Smooth muscle cell (in vitro differentiated cells): Measurements from ENCODE around the gene ATXN10. TPM values are rescaled to one million over a fixed set of nuclear protein-coding genes. Genes with fewer than 3 reads are reported as not detected.

Experiments used
- DNase-seq: peaks from one replicate; lab custom pipeline; 2025; ENCODE audit not compliant: unreplicated experiment; lab: John Stamatoyannopoulos, UW
- H2AFZ ChIP-seq: fragments of 200-600 bp; sonication (generic); 2 replicates; pipeline ENCODE4 v1.6.0; 2016; ENCODE audit warnings: antibody characterized with exemption, low read depth, mild to moderate bottlenecking
- H3F3A ChIP-seq: fragments of 200-600 bp; sonication (generic); 2 replicates; pipeline ENCODE4 v1.6.0; 2017; ENCODE audit warnings: antibody characterized with exemption, low read depth
- H3K27ac ChIP-seq: fragments of 200-600 bp; sonication (generic); 2 replicates; pipeline ENCODE4 v1.5.1; 2016; ENCODE audit warnings: low read depth, mild to moderate bottlenecking
- H3K27me3 ChIP-seq: fragments of 200-600 bp; sonication (generic); 2 replicates; pipeline ENCODE4 v1.6.1; 2016; ENCODE audit warnings: low read depth, mild to moderate bottlenecking
- H3K36me3 ChIP-seq: fragments of 200-600 bp; sonication (generic); 2 replicates; pipeline ENCODE4 v1.5.1; 2016; ENCODE audit warnings: low read depth
- H3K4me1 ChIP-seq: fragments of 200-600 bp; sonication (generic); 2 replicates; pipeline ENCODE4 v1.5.1; 2016; ENCODE audit warnings: low read depth
- H3K4me2 ChIP-seq: fragments of 200-600 bp; sonication (generic); 2 replicates; pipeline ENCODE4 v1.6.0; 2016; ENCODE audit warnings: mild to moderate bottlenecking
- H3K4me3 ChIP-seq: fragments of 200-600 bp; sonication (generic); 2 replicates; pipeline ENCODE4 v1.5.1; 2016; ENCODE audit warnings: mild to moderate bottlenecking
- H3K79me2 ChIP-seq: fragments of 200-600 bp; sonication (generic); 2 replicates; pipeline ENCODE4 v1.6.0; 2016; ENCODE audit warnings: low read depth, mild to moderate bottlenecking
- H3K9ac ChIP-seq: fragments of 200-600 bp; sonication (generic); 2 replicates; pipeline ENCODE4 v1.6.0; 2016; ENCODE audit warnings: low read depth
- H3K9me3 ChIP-seq: fragments of 200-600 bp; sonication (generic); replicated peaks from 2 replicates; pipeline ENCODE4 v1.5.1; 2016; ENCODE audit warnings: low read depth
- H4K20me1 ChIP-seq: fragments of 200-600 bp; sonication (generic); 2 replicates; pipeline ENCODE4 v1.6.0; 2016; ENCODE audit warnings: low read depth
- WGBS: methylation state at CpG from one replicate; pipeline ENCODE4 v1.1.7; 2016; ENCODE audit warnings: low lambda C conversion rate; 5-methylcytosine and 5-hydroxymethylcytosine counted together
- polyA plus RNA-seq: library from polyadenylated mRNA; unstranded; fragments of >200 nt; fragmentation: Nextera tagmentation; extraction: Ambion mirVana; gene quantifications from 2 replicates; pipeline ENCODE4 v1.2.1, GENCODE V29; 2016
- total RNA-seq: library from RNA; depleted of rRNA; stranded (reverse); fragments of >200 nt; gene quantifications from 2 replicates; pipeline ENCODE4 v1.2.3, GENCODE V29; 2014
- TF ChIP-seq, protein P1 (sequence below): fragments of 200-600 bp; sonication (generic); IDR thresholded peaks from 2 replicates; pipeline ENCODE4 v1.5.1; 2017; ENCODE audit warnings: borderline replicate concordance, mild to moderate bottlenecking, antibody characterized with exemption; ENCODE audit not compliant: insufficient read depth, poor library complexity, severe bottlenecking

Gene ATXN10
- total and polyA plus RNA-seq, 2 experiments from 2014 or later, result 117 to 131 TPM

DNA sequence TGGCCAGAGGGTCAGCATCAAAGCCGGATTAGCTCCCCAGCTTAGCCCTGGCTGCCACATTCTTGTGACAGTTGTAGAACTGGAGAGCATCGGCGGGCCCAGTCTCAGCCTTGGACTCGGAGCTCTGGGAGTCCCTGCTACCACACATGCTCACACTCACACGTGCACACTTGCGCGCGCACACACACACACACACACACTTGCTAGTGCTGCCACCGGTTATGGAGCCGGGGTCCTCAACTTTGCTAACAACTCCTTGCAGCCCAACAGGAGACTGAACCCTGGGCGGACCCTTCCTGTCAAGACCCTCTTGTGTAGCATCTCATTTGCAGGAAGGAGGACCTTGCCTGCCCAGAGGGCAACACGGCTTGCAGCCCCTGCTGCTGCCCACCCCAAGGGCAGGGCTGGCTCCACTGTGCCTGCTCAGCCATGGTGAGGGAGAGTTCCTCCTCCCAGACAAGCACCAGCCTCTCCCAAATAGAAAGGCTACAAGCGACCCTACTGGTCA lies 197.8 kb downstream of the ATXN10 start:
- no peaks in the 10 kb centered on the region for H3F3A ChIP-seq
- H3K27ac ChIP-seq, result no peak overlapping the region
- no peak overlapping the region for H3K4me2 ChIP-seq
- TF ChIP-seq, protein P1, sequence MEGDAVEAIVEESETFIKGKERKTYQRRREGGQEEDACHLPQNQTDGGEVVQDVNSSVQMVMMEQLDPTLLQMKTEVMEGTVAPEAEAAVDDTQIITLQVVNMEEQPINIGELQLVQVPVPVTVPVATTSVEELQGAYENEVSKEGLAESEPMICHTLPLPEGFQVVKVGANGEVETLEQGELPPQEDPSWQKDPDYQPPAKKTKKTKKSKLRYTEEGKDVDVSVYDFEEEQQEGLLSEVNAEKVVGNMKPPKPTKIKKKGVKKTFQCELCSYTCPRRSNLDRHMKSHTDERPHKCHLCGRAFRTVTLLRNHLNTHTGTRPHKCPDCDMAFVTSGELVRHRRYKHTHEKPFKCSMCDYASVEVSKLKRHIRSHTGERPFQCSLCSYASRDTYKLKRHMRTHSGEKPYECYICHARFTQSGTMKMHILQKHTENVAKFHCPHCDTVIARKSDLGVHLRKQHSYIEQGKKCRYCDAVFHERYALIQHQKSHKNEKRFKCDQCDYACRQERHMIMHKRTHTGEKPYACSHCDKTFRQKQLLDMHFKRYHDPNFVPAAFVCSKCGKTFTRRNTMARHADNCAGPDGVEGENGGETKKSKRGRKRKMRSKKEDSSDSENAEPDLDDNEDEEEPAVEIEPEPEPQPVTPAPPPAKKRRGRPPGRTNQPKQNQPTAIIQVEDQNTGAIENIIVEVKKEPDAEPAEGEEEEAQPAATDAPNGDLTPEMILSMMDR, result no peak
- H3K36me3 ChIP-seq, result no peaks in the 10 kb centered on the region
- H4K20me1 ChIP-seq, result peaks cover 25% of the 10 kb centered on the region
- H2AFZ ChIP-seq, result no peak overlapping the region
- H3K9ac ChIP-seq, result no peak overlapping the region
- DNase-seq, result no peak
- no peak overlapping the region for H3K4me3 ChIP-seq
- 83% methylated on average over 13 of the region's 13 CpGs for WGBS
- H3K4me1 ChIP-seq, result peaks cover 15% of the 10 kb centered on the region
- peaks cover 59% of the 10 kb centered on the region for H3K27me3 ChIP-seq
- no peaks in the 10 kb centered on the region for H3K9me3 ChIP-seq
- H3K79me2 ChIP-seq, result no peaks in the 10 kb centered on the region

DNA sequence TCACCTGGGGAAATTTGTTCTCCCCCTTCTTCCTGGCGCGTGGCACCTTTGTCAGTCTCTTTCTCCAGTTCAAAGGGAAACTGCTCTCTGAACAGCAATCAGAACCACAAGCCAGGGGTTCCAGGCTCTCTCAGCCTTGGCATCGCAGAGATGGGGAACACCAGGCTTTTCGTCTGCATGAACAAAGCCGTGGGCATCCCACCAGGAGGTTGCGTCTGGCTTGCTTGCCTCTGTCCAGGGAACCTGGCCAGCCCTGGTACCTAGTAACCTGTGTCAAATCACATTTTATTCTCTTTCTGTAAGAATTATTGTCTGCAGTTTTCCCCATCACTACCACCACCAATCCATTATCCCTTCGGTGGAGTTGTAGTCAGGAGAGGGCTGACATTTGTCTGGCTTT lies 198.4 kb downstream of the ATXN10 start:
- no peak for DNase-seq
- H3K4me1 ChIP-seq, result peaks cover 15% of the 10 kb centered on the region
- peaks cover 21% of the 10 kb centered on the region for H4K20me1 ChIP-seq
- H3K4me3 ChIP-seq, result no peak overlapping the region
- no peak overlapping the region for H3K27ac ChIP-seq
- no peak overlapping the region for H3K9ac ChIP-seq
- H3K36me3 ChIP-seq, result no peaks in the 10 kb centered on the region
- no peak overlapping the region for H3K4me2 ChIP-seq
- H2AFZ ChIP-seq, result no peak overlapping the region
- H3F3A ChIP-seq, result no peaks in the 10 kb centered on the region
- peaks cover 59% of the 10 kb centered on the region for H3K27me3 ChIP-seq
- TF ChIP-seq, protein P1, result no peak
- no peaks in the 10 kb centered on the region for H3K79me2 ChIP-seq
- no peaks in the 10 kb centered on the region for H3K9me3 ChIP-seq
- 95% methylated on average over 7 of the region's 7 CpGs for WGBS

DNA sequence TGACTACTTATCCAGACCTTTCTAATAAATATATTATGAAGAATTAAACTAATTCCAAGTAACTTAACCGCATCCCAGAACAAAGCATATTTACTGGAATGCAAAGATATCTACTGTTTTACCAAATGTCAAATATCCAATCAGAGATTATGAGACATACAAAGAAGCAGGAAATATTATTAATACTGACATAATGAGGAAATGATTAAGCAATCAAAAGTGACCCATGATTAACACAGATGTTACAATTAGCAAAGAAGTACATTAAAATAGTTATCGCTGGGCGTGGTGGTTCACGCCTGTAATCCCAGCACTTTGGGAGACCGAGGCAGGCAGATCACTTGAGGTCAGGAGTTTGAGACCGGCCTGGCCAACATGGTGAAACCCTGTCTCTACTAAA lies 200.1 kb downstream of the ATXN10 start:
- Histone ChIP-seq H3K36me3 (no peaks in the 10 kb centered on the region), H3K27me3 (peaks cover 42% of the 10 kb centered on the region), H3K4me3 (no peak overlapping the region), H3K9ac (no peak overlapping the region), H3K27ac (no peak overlapping the region), H3K79me2 (no peaks in the 10 kb centered on the region), H2AFZ (no peak overlapping the region), H3F3A (no peaks in the 10 kb centered on the region), H4K20me1 (peaks cover 7% of the 10 kb centered on the region), H3K4me2 (no peak overlapping the region), H3K9me3 (no peaks in the 10 kb centered on the region), H3K4me1 (peaks cover 12% of the 10 kb centered on the region)
- WGBS, result 95% methylated on average over 6 of the region's 6 CpGs
- TF ChIP-seq, protein P1, result no peak
- DNase-seq, result no peak

DNA sequence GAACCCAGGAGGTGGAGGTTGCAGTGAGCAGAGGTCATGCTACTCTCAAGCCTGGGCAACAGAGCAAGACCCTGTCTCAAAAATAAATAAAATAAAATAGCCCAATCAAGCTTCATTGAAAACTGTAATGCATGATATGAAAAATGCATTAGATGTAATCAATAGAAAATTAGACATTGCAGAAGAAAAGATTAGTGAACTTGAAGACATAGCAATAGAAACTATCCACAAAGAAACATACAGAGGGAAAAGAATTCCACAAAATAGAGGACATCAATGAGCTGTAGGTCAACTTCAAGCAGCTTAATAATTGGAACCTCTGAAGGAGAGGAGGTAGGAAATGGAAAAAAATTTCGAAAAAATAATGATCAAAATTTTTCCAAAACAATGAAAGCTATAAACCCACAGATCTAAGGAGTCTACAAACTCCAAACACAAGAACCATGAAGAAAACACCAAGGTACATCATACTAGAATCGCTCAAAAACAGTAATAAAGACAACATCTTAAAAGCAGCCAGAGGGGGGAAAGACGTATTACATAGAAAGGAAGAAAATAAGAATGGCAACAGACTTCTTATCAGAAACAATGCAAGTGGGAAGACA lies 201.1 kb downstream of the ATXN10 start:
- 97% methylated on average over 3 of the region's 3 CpGs for WGBS
- H3K27ac ChIP-seq, result no peak overlapping the region
- H3K4me3 ChIP-seq, result no peak overlapping the region
- TF ChIP-seq, protein P1, result no peak
- no peak overlapping the region for H2AFZ ChIP-seq
- no peaks in the 10 kb centered on the region for H3K36me3 ChIP-seq
- no peak for DNase-seq
- H3K4me2 ChIP-seq, result no peak overlapping the region
- H3K4me1 ChIP-seq, result peaks cover 5% of the 10 kb centered on the region
- H3K27me3 ChIP-seq, result peaks cover 31% of the 10 kb centered on the region
- peaks cover 4% of the 10 kb centered on the region for H4K20me1 ChIP-seq
- no peaks in the 10 kb centered on the region for H3K9me3 ChIP-seq
- no peaks in the 10 kb centered on the region for H3K79me2 ChIP-seq
- no peaks in the 10 kb centered on the region for H3F3A ChIP-seq
- H3K9ac ChIP-seq, result no peak overlapping the region
